ENCODE results near the gene WNT7A. TPM values are rescaled to one million over a fixed set of nuclear protein-coding genes. Genes with fewer than 3 reads are reported as not detected.

The WNT7A gene
- total RNA-seq, 2 experiments from 2014 or later, result 22.4 to 24.7 TPM

GRCh38 chr3:13832130-13832529 is 47.7 kb downstream of the WNT7A start:
- ATAC-seq (ENCODE audit: poor library complexity), result no peak
- intact Hi-C loops (cut with DNase I, micrococcal nuclease), result no loop called here
- Histone ChIP-seq H3K4me1 (ENCODE audit: insufficient read depth, low read length) (peaks cover 7% of the 10 kb centered on the region), H3K27me3 (ENCODE audit: control insufficient read depth in 1 of 2, insufficient read depth in 2 of 2, low read length in 2 of 2) (no peaks in the 10 kb centered on the region), H3K4me3 (ENCODE audit: low read length) (no peak overlapping the region), H3K36me3 (ENCODE audit: insufficient read depth, low read length) (peaks cover 6% of the 10 kb centered on the region), H3K9me3 (ENCODE audit: control insufficient read depth in 1 of 2, insufficient read depth in 1 of 2, low read length in 2 of 2) (no peaks in the 10 kb centered on the region), H3K27ac (ENCODE audit: low read depth in 1 of 2, low read length in 2 of 2) (no peak overlapping the region)
- CTCF ChIA-PET, result no interaction called here
- POLR2A ChIA-PET, result no interaction called here
- H3K4me3 Mint-ChIP-seq, result no peak overlapping the region
- H3K27me3 Mint-ChIP-seq, result no peaks in the 10 kb centered on the region
- no peak for DNase-seq
- TF ChIP-seq CTCF (IDR thresholded peaks at IDR 0.05), result no peak
- peaks cover 28% of the 10 kb centered on the region for H3K4me1 Mint-ChIP-seq (ENCODE audit: low read depth)
- peaks cover 38% of the 10 kb centered on the region for H3K36me3 Mint-ChIP-seq (ENCODE audit: low read depth)
- H3K27ac Mint-ChIP-seq, result no peak overlapping the region
- no peaks in the 10 kb centered on the region for H3K9me3 Mint-ChIP-seq

- Mint-ChIP-seq H3K9me3 (no peaks in the 10 kb centered on the region), H3K4me1 (ENCODE audit: low read depth) (peaks cover 28% of the 10 kb centered on the region), H3K27ac (no peak overlapping the region), H3K27me3 (no peaks in the 10 kb centered on the region), H3K4me3 (no peak overlapping the region), H3K36me3 (ENCODE audit: low read depth) (peaks cover 43% of the 10 kb centered on the region)
- intact Hi-C loops (cut with DNase I, micrococcal nuclease), result no loop called here
- DNase-seq, result no peak
- no peaks in the 10 kb centered on the region for H3K27me3 ChIP-seq (ENCODE audit: control insufficient read depth in 1 of 2, insufficient read depth in 2 of 2, low read length in 2 of 2)
- ChIA-PET CTCF (no interaction called here), POLR2A (no interaction called here)
- H3K4me3 ChIP-seq (ENCODE audit: low read length), result no peak overlapping the region
- ATAC-seq (ENCODE audit: poor library complexity), result no peak
- H3K4me1 ChIP-seq (ENCODE audit: insufficient read depth, low read length), result peaks cover 7% of the 10 kb centered on the region
- peaks cover 6% of the 10 kb centered on the region for H3K36me3 ChIP-seq (ENCODE audit: insufficient read depth, low read length)
- no peak overlapping the region for H3K27ac ChIP-seq (ENCODE audit: low read depth in 1 of 2, low read length in 2 of 2)
- H3K9me3 ChIP-seq (ENCODE audit: control insufficient read depth in 1 of 2, insufficient read depth in 1 of 2, low read length in 2 of 2), result no peaks in the 10 kb centered on the region
- no peak for TF ChIP-seq CTCF (IDR thresholded peaks at IDR 0.05)
Observed at GRCh38 chr3:13831386-13831996, 48.4 kb downstream of the WNT7A start.

- CTCF ChIA-PET, result interaction anchor here (3.8 kb wide), 1 partner anchor 51 kb away, joined by 14 read pairs; the partner anchor contains the start of gene WNT7A
- intact Hi-C loops (cut with DNase I, micrococcal nuclease), result loop anchor here (5.0 kb wide), 1 partner anchor 53 kb away; the partner anchor contains the start of gene WNT7A (in 2 of the 2)
Observed at GRCh38 chr3:13829311-13829710, 50.6 kb downstream of the WNT7A start.

More at GRCh38 chr3:13829311-13829710, 50.6 kb downstream of the WNT7A start:
- ATAC-seq (ENCODE audit: poor library complexity) (no peak), DNase-seq (no peak)
- Histone ChIP-seq H3K27me3 (ENCODE audit: control insufficient read depth in 1 of 2, insufficient read depth in 2 of 2, low read length in 2 of 2) (no peaks in the 10 kb centered on the region), H3K36me3 (ENCODE audit: insufficient read depth, low read length) (peaks cover 4% of the 10 kb centered on the region), H3K27ac (ENCODE audit: low read depth in 1 of 2, low read length in 2 of 2) (no peak overlapping the region), H3K4me3 (ENCODE audit: low read length) (no peak overlapping the region), H3K4me1 (ENCODE audit: insufficient read depth, low read length) (peaks cover 2% of the 10 kb centered on the region), H3K9me3 (ENCODE audit: control insufficient read depth in 1 of 2, insufficient read depth in 1 of 2, low read length in 2 of 2) (no peaks in the 10 kb centered on the region)
- Mint-ChIP-seq H3K4me3 (no peak overlapping the region), H3K27me3 (no peaks in the 10 kb centered on the region), H3K4me1 (ENCODE audit: low read depth) (peaks cover 15% of the 10 kb centered on the region), H3K27ac (no peak overlapping the region), H3K9me3 (no peaks in the 10 kb centered on the region), H3K36me3 (ENCODE audit: low read depth) (peaks cover 56% of the 10 kb centered on the region)
- POLR2A ChIA-PET, result no interaction called here
- TF ChIP-seq CTCF (IDR thresholded peaks at IDR 0.05), result no peak

All from CD4-positive, alpha-beta T cell (primary cell).